GM19193 (cell line): ENCODE measurements around the gene CNN3.

Experiments
- POLR2A ChIP-seq: IDR thresholded peaks from 4 replicates; pipeline ENCODE4 v1.6.1; 2011; ENCODE audit not compliant: insufficient read depth, insufficient read length; ENCODE audit errors: extremely low read depth

CNN3 gene

DNA sequence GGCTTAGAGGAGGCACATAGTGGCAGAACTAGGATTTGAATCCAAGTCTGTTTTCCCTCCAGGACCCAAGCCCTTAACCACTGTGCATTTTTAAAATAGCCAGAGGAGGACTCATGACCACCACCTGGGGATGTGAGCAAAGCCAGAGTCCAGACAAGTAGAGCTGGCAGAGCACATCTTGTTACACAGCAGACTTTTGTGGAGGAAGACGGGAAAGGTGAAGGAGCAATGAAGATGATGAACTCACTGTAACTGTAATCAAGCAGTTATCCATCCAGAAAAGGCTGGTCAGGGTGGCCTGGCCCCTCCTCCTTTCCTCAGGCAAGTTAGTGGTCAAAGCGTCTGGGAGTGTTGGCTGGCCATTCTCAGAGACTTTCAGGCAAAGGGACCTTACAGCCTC lies 55.9 kb downstream of the CNN3 start:
- no peak for TF ChIP-seq POLR2A

DNA sequence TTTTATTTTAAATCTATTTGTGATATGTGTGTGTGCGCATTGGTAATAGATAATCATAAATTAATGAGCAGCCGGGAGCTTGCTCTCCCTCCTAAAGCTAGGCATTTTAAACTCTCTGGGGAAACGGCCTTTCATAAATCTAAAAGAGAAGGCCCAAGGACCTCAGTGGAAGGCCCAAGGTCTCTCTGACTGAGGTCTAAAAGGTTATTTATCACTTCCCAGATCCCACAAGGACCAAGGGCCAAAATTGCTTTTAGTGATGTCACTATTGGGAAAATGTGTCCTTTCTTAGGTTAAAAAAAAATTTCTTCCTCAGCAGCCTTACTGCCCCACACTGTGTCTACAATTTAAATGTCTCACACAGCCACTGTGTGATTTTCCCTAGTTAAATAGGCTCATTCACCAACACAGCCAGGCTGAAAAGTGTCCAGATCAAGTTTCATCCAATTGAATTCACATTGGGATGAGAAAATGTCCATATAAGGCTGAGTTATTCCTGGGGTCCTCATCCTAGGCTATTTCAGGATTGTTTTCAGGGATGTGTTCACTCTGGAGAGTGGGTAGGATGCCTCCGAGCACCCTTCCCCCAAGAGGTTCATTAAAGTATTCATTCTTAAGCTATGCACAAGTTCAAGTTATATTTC lies 60.6 kb downstream of the CNN3 start:
- no peak for TF ChIP-seq POLR2A

DNA sequence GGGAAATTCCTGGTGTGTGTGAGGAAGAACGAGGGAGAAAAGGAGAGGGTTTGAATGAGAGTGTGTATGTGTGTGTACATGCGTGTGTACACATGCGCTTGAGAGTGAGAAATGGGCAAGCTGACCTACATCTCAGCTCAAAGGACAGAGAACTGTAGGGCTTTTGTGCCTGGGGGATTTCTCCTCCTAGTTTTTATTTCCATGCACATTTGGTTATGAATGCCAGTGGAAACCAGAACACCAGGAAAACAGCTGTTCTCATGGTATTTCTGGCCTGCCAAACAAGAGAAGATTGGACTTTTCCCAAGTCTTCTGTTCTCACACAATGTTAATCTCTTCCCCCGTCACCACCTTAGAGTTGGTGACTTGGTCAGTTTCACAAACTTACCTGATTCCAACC lies 61.5 kb downstream of the CNN3 start:
- no peak for TF ChIP-seq POLR2A

DNA sequence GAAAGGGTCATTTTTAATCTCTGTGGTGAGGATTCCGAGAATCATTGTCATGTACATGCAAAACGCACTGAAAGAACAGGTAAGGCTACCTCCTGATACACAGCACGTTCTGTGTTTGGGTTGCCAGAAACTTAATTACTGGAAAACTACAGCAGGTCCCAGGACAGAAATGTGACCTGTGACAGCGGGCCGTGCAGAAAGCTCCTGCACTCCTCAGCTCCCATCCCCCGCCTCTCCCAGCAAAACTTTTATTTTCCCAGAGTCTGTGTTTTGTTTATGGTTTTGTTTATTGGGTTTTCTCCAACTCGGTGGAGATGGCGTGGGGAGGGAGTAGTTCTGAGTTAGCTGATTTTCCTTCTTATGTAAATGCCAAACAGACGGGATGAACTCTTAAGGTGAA lies 62.1 kb downstream of the CNN3 start:
- no peak for TF ChIP-seq POLR2A

DNA sequence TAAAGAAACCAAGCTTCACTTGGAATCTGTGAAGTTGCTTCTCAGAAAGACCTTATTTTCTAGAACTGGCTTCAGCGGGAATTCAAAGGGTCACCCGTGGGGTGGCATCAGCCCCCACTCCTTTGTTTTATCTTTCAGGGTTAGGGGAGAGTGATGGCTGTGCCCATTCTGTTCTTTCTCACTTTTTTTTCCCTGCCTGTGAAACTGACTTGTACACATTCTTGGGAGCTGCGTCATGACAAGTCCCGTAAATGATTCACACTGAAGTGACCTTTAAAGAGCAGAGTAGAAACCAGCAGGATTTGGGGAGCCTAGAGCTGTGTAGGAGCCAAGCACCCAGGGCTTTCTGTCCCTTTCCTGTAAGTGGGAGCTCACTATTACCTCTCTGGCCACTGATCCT lies 63.0 kb downstream of the CNN3 start:
- TF ChIP-seq POLR2A = no peak

DNA sequence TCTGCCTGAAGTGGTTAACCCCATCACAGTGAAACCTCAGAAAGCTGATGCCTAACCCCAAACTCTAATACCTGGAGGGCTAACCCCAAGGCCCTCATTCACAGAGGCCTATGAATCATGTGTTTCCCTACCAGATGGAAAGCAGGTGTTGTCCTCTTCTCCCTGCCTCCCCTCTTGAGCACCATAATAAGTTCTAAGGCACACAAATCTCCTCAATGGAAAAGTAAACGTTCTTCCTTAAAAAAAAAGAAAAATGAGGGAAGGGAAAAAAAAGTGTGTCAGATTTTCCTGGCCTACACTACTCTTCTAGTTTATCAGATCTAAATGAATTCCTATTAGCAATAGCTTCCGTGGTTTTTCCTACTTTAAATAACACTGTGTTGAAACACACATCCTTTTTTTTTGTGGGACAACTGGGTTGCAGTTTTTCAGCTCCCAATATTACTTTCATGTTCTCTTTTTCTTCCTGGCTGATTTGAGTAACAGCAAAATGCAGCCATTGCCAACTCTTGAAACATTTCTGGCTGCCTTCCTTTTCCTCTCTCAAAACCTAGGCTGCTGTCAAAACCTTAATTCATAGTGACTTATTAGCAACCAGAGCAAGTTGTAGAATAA lies 63.5 kb downstream of the CNN3 start:
- TF ChIP-seq POLR2A = no peak

DNA sequence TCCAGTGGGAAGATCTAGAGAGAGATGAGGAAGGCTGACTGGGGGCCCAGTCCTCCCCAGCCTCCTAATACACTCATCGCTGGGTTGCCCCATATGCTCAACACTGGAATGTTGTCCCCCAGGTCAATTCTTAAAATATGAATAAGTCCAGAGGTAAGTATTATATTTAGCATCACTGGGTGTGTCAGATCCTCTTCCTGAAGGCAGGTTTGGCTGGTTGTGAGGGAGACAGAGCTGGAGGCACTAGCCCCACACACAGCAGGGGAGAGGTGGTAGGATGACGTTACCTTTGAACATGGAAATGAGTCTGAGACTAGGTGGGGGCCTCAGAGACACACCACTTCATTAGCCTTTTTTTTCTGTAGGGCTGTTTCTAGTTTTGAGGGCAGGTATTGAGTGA lies 64.2 kb downstream of the CNN3 start:
- no peak for TF ChIP-seq POLR2A

DNA sequence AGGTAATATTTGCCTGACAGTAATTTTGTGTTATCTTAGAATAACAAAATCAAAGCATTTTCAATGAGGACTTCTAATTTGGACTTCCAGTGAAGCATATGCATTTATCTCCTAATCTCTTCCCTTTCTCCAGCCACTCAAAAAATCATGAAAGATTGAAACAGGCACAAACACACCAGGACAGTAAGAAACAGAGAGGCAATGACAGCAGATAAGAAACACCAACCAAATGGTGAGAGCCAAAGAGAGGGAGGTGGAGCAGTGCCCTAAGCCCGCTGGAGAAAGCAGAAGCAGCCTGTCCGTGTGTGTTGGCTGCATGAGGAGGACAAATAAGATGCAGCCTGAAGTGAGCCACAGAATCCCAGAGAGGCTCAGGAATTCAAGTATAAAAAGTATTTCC lies 67.7 kb downstream of the CNN3 start:
- TF ChIP-seq POLR2A = no peak

DNA sequence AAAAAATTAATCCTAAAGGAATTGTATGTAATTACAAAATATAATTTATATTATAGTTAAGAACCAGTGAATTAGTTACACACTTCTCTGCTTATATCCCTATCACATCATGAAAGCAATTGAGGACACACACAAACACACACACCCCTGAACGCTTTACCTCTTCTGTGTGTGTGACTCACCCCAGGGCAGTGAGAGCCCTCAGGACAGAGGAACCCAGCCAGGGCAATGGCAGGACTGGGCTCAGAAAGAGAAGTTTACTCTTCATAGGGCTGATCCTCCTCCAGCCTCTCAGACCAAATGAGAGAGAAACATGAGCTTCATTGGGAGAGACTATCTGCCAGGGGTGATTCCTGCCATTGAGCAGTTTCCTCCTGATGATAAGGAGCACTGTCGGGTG lies 68.6 kb downstream of the CNN3 start:
- TF ChIP-seq POLR2A = no peak

DNA sequence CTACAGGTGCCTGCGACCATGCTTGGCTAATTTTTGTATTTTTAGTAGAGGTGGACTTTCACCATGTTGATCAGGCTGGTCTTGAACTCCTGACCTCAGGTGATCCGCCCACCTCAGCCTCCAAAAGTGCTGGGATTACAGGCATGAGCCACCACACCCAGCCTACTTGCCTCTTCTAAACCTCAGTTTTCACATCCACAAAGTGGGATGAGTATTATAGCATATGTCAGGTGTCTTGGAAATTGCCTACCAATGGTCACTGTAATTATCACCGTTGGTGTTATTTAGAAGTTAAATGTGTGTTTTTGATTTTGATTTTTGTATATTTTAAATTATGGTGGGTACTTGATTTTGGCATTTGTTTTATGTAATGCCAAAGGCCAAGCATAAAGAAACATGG lies 70.0 kb downstream of the CNN3 start:
- no peak for TF ChIP-seq POLR2A

DNA sequence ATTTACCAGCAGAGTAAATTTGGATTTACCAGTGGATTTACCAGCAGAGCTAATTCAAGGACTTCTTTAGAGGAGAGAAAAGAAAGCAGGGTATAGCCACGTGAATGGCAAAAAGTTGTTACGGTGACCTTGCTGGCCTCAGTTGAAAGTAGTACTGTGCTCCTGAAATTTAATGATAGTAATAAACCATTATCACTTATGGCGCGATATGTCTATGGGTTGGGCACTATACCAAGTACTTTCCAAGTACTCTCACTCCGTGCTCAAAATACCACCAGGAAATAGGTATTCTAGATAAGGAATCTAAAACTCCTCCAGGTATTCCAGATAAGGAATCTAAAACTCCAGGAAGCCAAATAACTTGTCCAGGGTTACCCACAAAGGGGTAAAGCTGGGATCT lies 70.9 kb downstream of the CNN3 start:
- TF ChIP-seq POLR2A = no peak

DNA sequence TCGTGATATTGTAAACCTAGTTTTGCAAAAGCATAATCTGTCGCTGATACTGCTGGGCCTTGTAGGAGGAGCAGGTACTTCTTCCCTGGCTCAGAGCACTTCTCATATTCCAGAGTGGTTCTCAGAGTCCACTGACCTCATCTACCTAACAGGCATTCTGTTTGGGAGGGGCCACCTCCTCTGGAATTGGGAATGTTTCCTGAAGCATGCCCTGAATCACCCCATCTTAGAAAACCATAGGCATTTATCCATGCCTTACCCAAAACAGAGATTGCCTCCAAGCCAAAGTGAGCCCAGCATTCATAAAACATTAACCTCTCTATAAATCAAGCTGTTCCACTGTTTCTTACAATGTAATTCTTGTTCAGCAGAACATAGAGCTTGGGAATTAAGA lies 71.6 kb downstream of the CNN3 start:
- no peak for TF ChIP-seq POLR2A

DNA sequence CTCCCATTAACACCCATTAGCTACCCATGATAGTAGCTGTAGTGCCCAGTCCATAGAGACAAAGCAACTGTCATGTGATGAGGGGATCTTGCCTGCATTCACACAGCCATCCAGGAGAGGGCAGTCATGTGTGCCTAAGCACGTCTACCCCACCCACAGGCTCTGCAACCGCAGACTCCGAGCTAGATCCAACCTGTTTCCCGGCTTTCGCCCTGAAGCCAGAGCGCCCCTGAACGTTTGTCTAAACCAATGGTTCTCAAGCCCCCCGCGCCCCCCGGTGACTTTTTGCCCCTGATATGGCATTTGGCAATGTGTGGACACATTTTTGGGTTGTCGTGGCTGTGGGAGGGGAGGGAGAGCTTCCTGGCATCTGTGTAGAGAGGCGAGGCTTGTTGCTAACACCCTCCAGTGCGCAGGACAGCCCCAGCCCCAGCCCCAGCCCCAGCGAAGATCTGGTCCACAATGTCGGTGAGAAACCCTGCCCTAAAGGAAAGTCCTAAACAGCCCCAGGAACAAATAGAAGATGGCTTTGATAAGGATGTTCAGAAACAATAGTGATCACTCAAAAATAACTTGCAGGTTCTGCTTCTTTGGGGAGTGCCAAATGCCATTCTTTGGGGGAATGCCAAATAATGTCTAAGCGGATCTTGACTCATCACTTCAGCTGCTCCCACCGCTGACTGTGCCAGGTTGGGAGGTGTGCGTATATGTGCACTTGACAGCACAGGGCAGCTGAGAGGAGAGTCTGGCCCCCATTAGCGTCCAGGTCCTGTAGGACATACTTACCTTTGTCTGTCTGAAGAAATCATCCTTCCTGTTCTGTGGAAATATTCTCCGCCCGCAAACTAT lies 72.2 kb downstream of the CNN3 start:
- no peak for TF ChIP-seq POLR2A

DNA sequence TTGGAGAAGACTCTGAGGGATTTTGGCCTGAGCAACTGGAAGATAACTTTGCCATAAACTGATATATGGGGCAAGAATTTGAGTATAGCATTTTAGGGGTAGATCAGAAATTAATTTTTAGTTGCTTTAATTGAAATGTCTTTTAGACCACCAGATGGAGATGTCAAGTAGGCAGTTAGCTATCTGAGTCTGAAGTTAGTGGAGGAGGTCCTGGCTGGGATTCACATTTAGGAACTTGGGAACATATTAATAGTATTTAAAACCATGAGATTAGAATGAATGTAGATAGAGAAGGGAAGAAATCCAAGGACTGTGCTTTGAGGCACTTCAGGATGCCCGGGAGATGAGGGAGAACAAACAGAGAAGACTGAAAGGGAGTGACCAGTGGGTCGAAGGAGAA lies 74.1 kb downstream of the CNN3 start:
- TF ChIP-seq POLR2A = no peak

DNA sequence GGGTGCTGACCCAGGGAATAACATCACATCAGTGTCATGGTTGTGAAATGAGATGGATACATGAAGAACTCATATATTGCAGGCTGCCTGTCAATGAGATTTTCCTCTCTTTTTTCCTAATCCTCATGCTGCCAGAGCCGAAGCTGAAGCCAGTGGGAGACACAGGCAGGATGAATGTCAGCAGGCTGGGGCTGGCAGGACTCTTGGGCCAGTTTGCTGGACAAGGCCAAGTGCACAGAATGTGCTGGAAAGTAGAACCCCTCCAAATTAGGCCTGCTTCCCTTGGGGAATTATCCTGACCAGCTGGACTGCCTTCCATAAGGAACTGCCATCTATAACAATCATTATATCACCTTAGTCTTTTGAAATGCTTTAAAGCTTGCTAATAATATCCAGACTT lies 75.3 kb downstream of the CNN3 start:
- no peak for TF ChIP-seq POLR2A
